BLaER1 (cell line): ENCODE measurements around the gene DLG2.

Source experiments
- H3K27ac ChIP-seq: shearing (Covaris generic); formaldehyde crosslinking; 2 replicates; pipeline ENCODE4 v1.8.1; 2022
- H3K27me3 ChIP-seq: shearing (Covaris generic); formaldehyde crosslinking; 2 replicates; pipeline ENCODE4 v1.8.1; 2022
- H3K36me3 ChIP-seq: shearing (Covaris generic); formaldehyde crosslinking; 2 replicates; pipeline ENCODE4 v1.8.1; 2022
- H3K4me1 ChIP-seq: shearing (Covaris generic); formaldehyde crosslinking; 2 replicates; pipeline ENCODE4 v1.8.1; 2022
- H3K4me2 ChIP-seq: shearing (Covaris generic); formaldehyde crosslinking; 2 replicates; pipeline ENCODE4 v1.8.1; 2022
- H3K4me3 ChIP-seq: shearing (Covaris generic); formaldehyde crosslinking; 2 replicates; pipeline ENCODE4 v1.8.1; 2022
- H3K9ac ChIP-seq: shearing (Covaris generic); formaldehyde crosslinking; 2 replicates; pipeline ENCODE4 v1.8.1; 2022
- H3K9me3 ChIP-seq: shearing (Covaris generic); formaldehyde crosslinking; 2 replicates; pipeline ENCODE4 v1.8.1; 2022
- H4K20me1 ChIP-seq: shearing (Covaris generic); formaldehyde crosslinking; 2 replicates; pipeline ENCODE4 v1.8.1; 2022
- Cebpa-rat ChIP-seq: shearing (Covaris generic); IDR thresholded peaks from 2 replicates; pipeline ENCODE4 v1.8.1; 2022

DLG2 gene

DNA sequence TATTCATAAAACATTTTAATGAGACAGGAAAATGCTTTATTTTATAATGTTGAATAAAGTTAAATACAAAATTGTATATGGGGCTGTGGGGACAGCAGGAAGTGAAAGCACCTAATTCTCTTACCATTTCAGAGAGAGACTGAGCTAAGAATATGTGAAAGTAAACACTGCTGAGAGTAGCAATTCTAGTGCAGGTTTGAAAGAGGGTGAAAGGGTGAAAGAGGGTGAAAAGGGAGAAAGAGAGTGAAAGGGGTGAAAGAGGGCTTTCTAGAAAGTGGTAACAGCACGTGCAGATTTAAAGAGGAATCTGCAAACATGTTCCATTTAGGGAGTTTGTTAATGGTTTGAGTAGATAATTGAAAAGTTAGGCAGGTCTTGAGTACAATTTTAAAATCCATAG lies 1689.0 kb downstream of the DLG2 start:
- H3K4me2 ChIP-seq: no peak overlapping the region
- H3K4me1 ChIP-seq: no peaks in the 10 kb centered on the region
- no peak overlapping the region for H3K9ac ChIP-seq
- no peaks in the 10 kb centered on the region for H3K36me3 ChIP-seq
- H3K9me3 ChIP-seq: no peaks in the 10 kb centered on the region
- H4K20me1 ChIP-seq: no peaks in the 10 kb centered on the region
- no peaks in the 10 kb centered on the region for H3K27me3 ChIP-seq
- no peak overlapping the region for H3K4me3 ChIP-seq
- no peak for TF ChIP-seq Cebpa-rat
- H3K27ac ChIP-seq: no peak overlapping the region

- H3K9ac ChIP-seq: no peak overlapping the region
- H3K36me3 ChIP-seq: no peaks in the 10 kb centered on the region
- H3K27ac ChIP-seq: no peak overlapping the region
- no peaks in the 10 kb centered on the region for H4K20me1 ChIP-seq
- no peaks in the 10 kb centered on the region for H3K4me1 ChIP-seq
- no peak for TF ChIP-seq Cebpa-rat
- H3K27me3 ChIP-seq: no peaks in the 10 kb centered on the region
- H3K9me3 ChIP-seq: no peaks in the 10 kb centered on the region
- H3K4me3 ChIP-seq: no peak overlapping the region
- no peak overlapping the region for H3K4me2 ChIP-seq
Observed at GRCh38 chr11:83933008-83933407, 1694.1 kb downstream of the DLG2 start.

- H4K20me1 ChIP-seq: no peaks in the 10 kb centered on the region
- no peaks in the 10 kb centered on the region for H3K27me3 ChIP-seq
- H3K4me3 ChIP-seq: no peak overlapping the region
- no peak overlapping the region for H3K9ac ChIP-seq
- H3K27ac ChIP-seq: no peak overlapping the region
- TF ChIP-seq Cebpa-rat: no peak
- no peaks in the 10 kb centered on the region for H3K4me1 ChIP-seq
- H3K36me3 ChIP-seq: no peaks in the 10 kb centered on the region
- no peak overlapping the region for H3K4me2 ChIP-seq
- no peaks in the 10 kb centered on the region for H3K9me3 ChIP-seq
Observed at GRCh38 chr11:83927422-83927821, 1699.7 kb downstream of the DLG2 start.

GRCh38 chr11:83924795-83925542 lies 1702.2 kb downstream of the DLG2 start:
- H3K27me3 ChIP-seq: no peaks in the 10 kb centered on the region
- H3K27ac ChIP-seq: no peak overlapping the region

GRCh38 chr11:83923961-83924360 lies 1703.2 kb downstream of the DLG2 start:
- Histone ChIP-seq H3K4me1 (no peaks in the 10 kb centered on the region), H3K36me3 (no peaks in the 10 kb centered on the region), H3K27ac (no peak overlapping the region), H3K27me3 (no peaks in the 10 kb centered on the region), H3K4me3 (no peak overlapping the region), H3K9ac (no peak overlapping the region), H4K20me1 (no peaks in the 10 kb centered on the region), H3K4me2 (no peak overlapping the region), H3K9me3 (no peaks in the 10 kb centered on the region)
- no peak for TF ChIP-seq Cebpa-rat

More at GRCh38 chr11:83924795-83925542, 1702.2 kb downstream of the DLG2 start:
- Histone ChIP-seq H3K4me3 (no peak overlapping the region), H3K9ac (no peak overlapping the region), H3K36me3 (no peaks in the 10 kb centered on the region), H3K4me1 (no peaks in the 10 kb centered on the region), H3K9me3 (no peaks in the 10 kb centered on the region), H4K20me1 (no peaks in the 10 kb centered on the region), H3K4me2 (no peak overlapping the region)
- TF ChIP-seq Cebpa-rat: no peak

DNA sequence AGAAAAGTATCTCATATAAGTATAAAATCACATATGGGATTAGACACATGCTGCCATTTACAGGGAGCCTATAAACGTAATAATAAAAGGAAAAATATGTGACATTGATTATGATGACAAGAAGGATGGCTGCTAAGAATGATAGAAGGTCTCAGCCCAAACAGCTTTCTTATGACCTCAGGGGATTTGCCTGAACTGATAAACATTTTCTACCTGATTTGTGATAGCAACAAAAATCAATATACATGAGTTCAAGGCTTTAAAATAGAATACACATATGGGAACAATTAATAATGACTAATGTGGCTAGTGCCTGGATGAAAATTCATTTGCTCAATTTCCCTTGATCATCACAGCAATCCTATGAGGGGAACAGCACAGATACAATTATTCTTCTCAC lies 1704.2 kb downstream of the DLG2 start:
- no peaks in the 10 kb centered on the region for H3K27me3 ChIP-seq
- no peaks in the 10 kb centered on the region for H3K36me3 ChIP-seq
- no peak overlapping the region for H3K4me2 ChIP-seq
- H3K27ac ChIP-seq: no peak overlapping the region
- TF ChIP-seq Cebpa-rat: no peak
- H4K20me1 ChIP-seq: no peaks in the 10 kb centered on the region
- H3K9me3 ChIP-seq: no peaks in the 10 kb centered on the region
- no peak overlapping the region for H3K9ac ChIP-seq
- no peaks in the 10 kb centered on the region for H3K4me1 ChIP-seq
- H3K4me3 ChIP-seq: no peak overlapping the region

GRCh38 chr11:83922318-83922717 lies 1704.8 kb downstream of the DLG2 start:
- no peak overlapping the region for H3K4me3 ChIP-seq
- no peaks in the 10 kb centered on the region for H3K36me3 ChIP-seq
- TF ChIP-seq Cebpa-rat: no peak
- no peak overlapping the region for H3K27ac ChIP-seq
- no peaks in the 10 kb centered on the region for H3K9me3 ChIP-seq
- no peaks in the 10 kb centered on the region for H4K20me1 ChIP-seq
- no peak overlapping the region for H3K4me2 ChIP-seq
- no peaks in the 10 kb centered on the region for H3K27me3 ChIP-seq
- no peaks in the 10 kb centered on the region for H3K4me1 ChIP-seq
- H3K9ac ChIP-seq: no peak overlapping the region

- Histone ChIP-seq H3K27me3 (no peaks in the 10 kb centered on the region), H3K27ac (no peak overlapping the region), H4K20me1 (no peaks in the 10 kb centered on the region), H3K4me1 (no peaks in the 10 kb centered on the region), H3K36me3 (no peaks in the 10 kb centered on the region), H3K9ac (no peak overlapping the region), H3K4me2 (no peak overlapping the region), H3K9me3 (no peaks in the 10 kb centered on the region), H3K4me3 (no peak overlapping the region)
- no peak for TF ChIP-seq Cebpa-rat
Observed at GRCh38 chr11:83921447-83922192, 1705.5 kb downstream of the DLG2 start.

DNA sequence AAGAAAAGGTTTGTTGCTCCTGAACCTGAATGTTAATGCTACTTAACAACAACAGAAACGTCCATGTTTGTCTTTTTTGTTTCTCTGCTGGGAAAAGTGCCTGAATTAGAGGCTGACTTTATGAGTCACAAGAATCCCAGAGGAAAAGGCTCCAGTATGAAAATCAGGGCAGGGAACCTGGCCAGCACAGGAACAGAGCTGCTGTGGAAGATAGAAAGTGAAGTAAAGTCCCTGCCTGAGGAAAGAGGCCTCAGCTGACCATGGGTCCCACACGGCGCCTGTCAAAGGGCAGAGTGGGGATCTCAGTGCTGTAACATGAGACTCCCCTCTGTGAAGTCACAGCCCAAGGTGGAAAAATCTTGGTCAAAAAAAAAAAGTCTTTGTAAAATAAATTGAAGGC lies 1708.7 kb downstream of the DLG2 start:
- H3K9me3 ChIP-seq: no peaks in the 10 kb centered on the region
- no peak for TF ChIP-seq Cebpa-rat
- no peaks in the 10 kb centered on the region for H4K20me1 ChIP-seq
- no peak overlapping the region for H3K4me3 ChIP-seq
- H3K9ac ChIP-seq: no peak overlapping the region
- no peaks in the 10 kb centered on the region for H3K36me3 ChIP-seq
- H3K27me3 ChIP-seq: no peaks in the 10 kb centered on the region
- H3K4me2 ChIP-seq: no peak overlapping the region
- no peaks in the 10 kb centered on the region for H3K4me1 ChIP-seq
- no peak overlapping the region for H3K27ac ChIP-seq

DNA sequence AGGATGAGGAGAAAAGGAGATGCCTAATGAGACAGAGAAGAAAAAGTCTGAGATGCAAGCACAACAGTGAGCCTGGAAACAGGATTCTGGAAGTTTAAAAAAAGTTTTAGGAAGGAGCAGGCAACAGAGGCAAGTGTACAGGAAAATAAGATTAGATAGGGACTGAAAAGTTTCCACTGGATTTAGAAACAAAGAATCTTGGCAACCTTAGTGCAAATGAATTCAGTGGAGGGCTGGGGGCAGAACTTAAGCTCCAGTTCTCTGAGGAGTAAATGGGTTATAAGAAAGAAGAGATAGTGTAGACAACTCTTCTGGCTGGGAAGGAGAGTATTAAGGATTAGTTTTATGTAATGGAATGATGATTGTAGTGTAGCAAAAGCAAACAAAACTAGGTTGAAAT lies 1712.1 kb downstream of the DLG2 start:
- Histone ChIP-seq H3K27ac (no peak overlapping the region), H3K4me2 (no peak overlapping the region), H4K20me1 (no peaks in the 10 kb centered on the region), H3K36me3 (no peaks in the 10 kb centered on the region), H3K9ac (no peak overlapping the region), H3K9me3 (no peaks in the 10 kb centered on the region), H3K27me3 (no peaks in the 10 kb centered on the region), H3K4me1 (no peaks in the 10 kb centered on the region), H3K4me3 (no peak overlapping the region)
- TF ChIP-seq Cebpa-rat: no peak
